Osteoblast (primary cell): ENCODE results near the gene RAB7B. TPM values are rescaled to one million over a fixed set of nuclear protein-coding genes. Genes with fewer than 3 reads are reported as not detected.

Source experiments
- DNase-seq: peaks from one replicate; pipeline ENCODE4 v3.0.0; 2011; ENCODE audit warnings: low spot score, mixed read lengths; ENCODE audit not compliant: insufficient read length; ENCODE audit errors: missing footprints
- H2AFZ ChIP-seq: 2 replicates; pipeline ENCODE4 v1.6.0; 2011; ENCODE audit warnings: mild to moderate bottlenecking, low read length
- H3K27ac ChIP-seq: 2 replicates; pipeline ENCODE4 v1.5.1; 2011; ENCODE audit warnings: mild to moderate bottlenecking, low read depth, low read length, moderate library complexity
- H3K27me3 ChIP-seq: 2 replicates; pipeline ENCODE4 v1.6.0; 2012; ENCODE audit warnings: mild to moderate bottlenecking, control low read depth, inconsistent platforms, low read length, moderate library complexity; ENCODE audit not compliant: insufficient read depth
- H3K36me3 ChIP-seq: 2 replicates; pipeline ENCODE4 v1.5.1; 2011; ENCODE audit warnings: mild to moderate bottlenecking, low read length, control low read depth, moderate library complexity; ENCODE audit not compliant: insufficient read depth
- H3K4me1 ChIP-seq: 2 replicates; pipeline ENCODE4 v1.5.1; 2011; ENCODE audit warnings: mild to moderate bottlenecking, low read length, control low read depth, moderate library complexity; ENCODE audit not compliant: insufficient read depth
- H3K4me2 ChIP-seq: 2 replicates; pipeline ENCODE4 v1.6.0; 2011; ENCODE audit warnings: mild to moderate bottlenecking, low read length; ENCODE audit not compliant: insufficient read depth
- H3K4me3 ChIP-seq: fragments of 200-600 bp; sonication (generic); 3 replicates; pipeline ENCODE4 v1.5.1; 2012; ENCODE audit warnings: mild to moderate bottlenecking, low read length, inconsistent platforms; ENCODE audit not compliant: insufficient read depth
- H3K79me2 ChIP-seq: 2 replicates; pipeline ENCODE4 v1.6.0; 2012; ENCODE audit warnings: mild to moderate bottlenecking, low read length, control low read depth, inconsistent platforms; ENCODE audit not compliant: insufficient read depth
- H3K9me3 ChIP-seq: 2 replicates; pipeline ENCODE4 v1.5.1; 2011; ENCODE audit warnings: low read depth, low read length, control low read depth
- H4K20me1 ChIP-seq: 2 replicates; pipeline ENCODE4 v1.6.0; 2012; ENCODE audit warnings: mild to moderate bottlenecking, low read length, control low read depth; ENCODE audit not compliant: insufficient read depth
- total RNA-seq: library from RNA; depleted of rRNA; stranded (reverse); fragments of >200 nt; gene quantifications from 2 replicates; pipeline ENCODE4 v1.2.3, GENCODE V29; 2012
- TF ChIP-seq, protein P1 (sequence below): IDR thresholded peaks from 2 replicates; pipeline ENCODE4 v1.5.1; 2011; ENCODE audit warnings: mild to moderate bottlenecking, low read depth, low read length, moderate library complexity; ENCODE audit errors: extremely low read depth

The RAB7B gene
- total RNA-seq, 1 donor = 7.6 TPM

DNA sequence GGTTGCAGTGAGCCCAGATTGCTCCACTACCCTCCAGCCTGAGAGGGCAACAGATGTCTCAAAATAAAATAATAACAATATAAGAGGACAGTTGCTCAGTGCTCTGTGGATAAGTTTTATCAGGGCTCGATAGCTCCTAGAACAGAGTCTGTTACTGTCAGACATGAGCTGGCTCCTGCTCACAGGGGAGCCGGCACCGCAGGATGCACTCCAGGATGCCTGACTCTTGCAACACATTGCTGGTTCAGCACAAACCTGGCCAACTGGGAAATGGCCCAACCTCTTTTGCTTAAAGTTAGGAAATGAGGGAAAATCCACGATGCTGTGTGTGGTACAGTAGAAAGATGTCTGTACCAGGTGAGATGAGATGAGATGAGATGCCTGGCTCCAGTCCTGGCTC is 26.3 kb upstream of the RAB7B start:
- peak; percentile 13 for DNase-seq
- no peak overlapping the region for H3K4me3 ChIP-seq
- H3K27me3 ChIP-seq = peaks cover 29% of the 10 kb centered on the region
- H4K20me1 ChIP-seq = no peaks in the 10 kb centered on the region
- H3K36me3 ChIP-seq = no peaks in the 10 kb centered on the region
- no peaks in the 10 kb centered on the region for H3K79me2 ChIP-seq
- H3K9me3 ChIP-seq = no peaks in the 10 kb centered on the region
- H3K4me1 ChIP-seq = no peaks in the 10 kb centered on the region
- H3K27ac ChIP-seq = no peak overlapping the region
- no peak overlapping the region for H3K4me2 ChIP-seq
- TF ChIP-seq, protein P1, sequence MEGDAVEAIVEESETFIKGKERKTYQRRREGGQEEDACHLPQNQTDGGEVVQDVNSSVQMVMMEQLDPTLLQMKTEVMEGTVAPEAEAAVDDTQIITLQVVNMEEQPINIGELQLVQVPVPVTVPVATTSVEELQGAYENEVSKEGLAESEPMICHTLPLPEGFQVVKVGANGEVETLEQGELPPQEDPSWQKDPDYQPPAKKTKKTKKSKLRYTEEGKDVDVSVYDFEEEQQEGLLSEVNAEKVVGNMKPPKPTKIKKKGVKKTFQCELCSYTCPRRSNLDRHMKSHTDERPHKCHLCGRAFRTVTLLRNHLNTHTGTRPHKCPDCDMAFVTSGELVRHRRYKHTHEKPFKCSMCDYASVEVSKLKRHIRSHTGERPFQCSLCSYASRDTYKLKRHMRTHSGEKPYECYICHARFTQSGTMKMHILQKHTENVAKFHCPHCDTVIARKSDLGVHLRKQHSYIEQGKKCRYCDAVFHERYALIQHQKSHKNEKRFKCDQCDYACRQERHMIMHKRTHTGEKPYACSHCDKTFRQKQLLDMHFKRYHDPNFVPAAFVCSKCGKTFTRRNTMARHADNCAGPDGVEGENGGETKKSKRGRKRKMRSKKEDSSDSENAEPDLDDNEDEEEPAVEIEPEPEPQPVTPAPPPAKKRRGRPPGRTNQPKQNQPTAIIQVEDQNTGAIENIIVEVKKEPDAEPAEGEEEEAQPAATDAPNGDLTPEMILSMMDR = no peak
- no peak overlapping the region for H2AFZ ChIP-seq

DNA sequence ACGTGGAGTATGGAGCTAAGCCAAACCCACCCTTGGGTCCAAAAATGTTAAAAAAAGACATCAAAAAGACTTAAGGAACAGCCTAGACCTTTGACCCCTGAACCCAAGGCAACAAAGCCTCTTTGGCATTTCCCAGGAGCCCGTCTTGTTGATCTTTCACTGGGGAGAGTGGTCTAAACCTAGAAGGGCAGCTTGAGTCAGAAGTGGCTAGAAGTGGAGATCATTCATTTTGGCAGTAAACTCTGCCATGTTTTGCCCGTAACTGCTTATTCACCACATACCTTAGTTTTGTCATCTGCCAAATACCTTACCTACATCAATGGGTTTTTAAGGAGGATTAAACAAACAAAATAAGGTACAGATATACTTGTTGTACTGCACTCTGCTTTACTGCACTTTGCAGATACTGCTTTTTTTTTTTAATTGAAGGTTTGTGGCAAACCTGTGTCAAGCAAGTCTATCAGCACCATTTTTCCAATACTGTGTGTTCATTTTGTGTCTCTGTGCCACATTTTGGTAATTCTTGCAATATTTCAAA is 22.2 kb upstream of the RAB7B start:
- TF ChIP-seq, protein P1 = no peak
- Histone ChIP-seq H3K27ac (no peak overlapping the region), H3K9me3 (no peaks in the 10 kb centered on the region), H3K4me3 (no peak overlapping the region), H3K27me3 (peaks cover 13% of the 10 kb centered on the region), H3K79me2 (no peaks in the 10 kb centered on the region), H3K4me1 (peaks cover 7% of the 10 kb centered on the region), H4K20me1 (no peaks in the 10 kb centered on the region), H3K36me3 (no peaks in the 10 kb centered on the region), H2AFZ (no peak overlapping the region), H3K4me2 (no peak overlapping the region)
- DNase-seq = no peak

GRCh38 chr1:206023695-206024094 is 20.5 kb upstream of the RAB7B start, which contains the start of gene CTSE:
Gene CTSE, minus strand, starts transcription at chr1:206023895. Its CDS starts 104 bp downstream, at chr1:206023791.
- no peak for DNase-seq
- H3K36me3 ChIP-seq = no peaks in the 10 kb centered on the region
- H3K79me2 ChIP-seq = no peaks in the 10 kb centered on the region
- no peak within 1 kb of the TSS for H3K4me3 ChIP-seq
- no peak within 1 kb of the TSS for H3K4me2 ChIP-seq
- no peak within 1 kb of the TSS for H2AFZ ChIP-seq
- no peak within 1 kb of the TSS for H3K27ac ChIP-seq
- TF ChIP-seq, protein P1 = no peak
- H3K27me3 ChIP-seq = peaks cover under 1% of the 10 kb centered on the region
- H4K20me1 ChIP-seq = no peaks in the 10 kb centered on the region
- H3K9me3 ChIP-seq = no peaks in the 10 kb centered on the region
- H3K4me1 ChIP-seq = peaks cover 7% of the 10 kb centered on the region

GRCh38 chr1:206022766-206023165 is 19.6 kb upstream of the RAB7B start:
- Histone ChIP-seq H3K4me3 (no peak overlapping the region), H3K4me2 (no peak overlapping the region), H3K27me3 (no peaks in the 10 kb centered on the region), H3K79me2 (no peaks in the 10 kb centered on the region), H3K9me3 (no peaks in the 10 kb centered on the region), H4K20me1 (no peaks in the 10 kb centered on the region), H3K27ac (no peak overlapping the region), H2AFZ (no peak overlapping the region), H3K4me1 (peaks cover 7% of the 10 kb centered on the region), H3K36me3 (no peaks in the 10 kb centered on the region)
- TF ChIP-seq, protein P1 = no peak
- DNase-seq = no peak
